ENCODE measurements around the gene LEF1.

DNA sequence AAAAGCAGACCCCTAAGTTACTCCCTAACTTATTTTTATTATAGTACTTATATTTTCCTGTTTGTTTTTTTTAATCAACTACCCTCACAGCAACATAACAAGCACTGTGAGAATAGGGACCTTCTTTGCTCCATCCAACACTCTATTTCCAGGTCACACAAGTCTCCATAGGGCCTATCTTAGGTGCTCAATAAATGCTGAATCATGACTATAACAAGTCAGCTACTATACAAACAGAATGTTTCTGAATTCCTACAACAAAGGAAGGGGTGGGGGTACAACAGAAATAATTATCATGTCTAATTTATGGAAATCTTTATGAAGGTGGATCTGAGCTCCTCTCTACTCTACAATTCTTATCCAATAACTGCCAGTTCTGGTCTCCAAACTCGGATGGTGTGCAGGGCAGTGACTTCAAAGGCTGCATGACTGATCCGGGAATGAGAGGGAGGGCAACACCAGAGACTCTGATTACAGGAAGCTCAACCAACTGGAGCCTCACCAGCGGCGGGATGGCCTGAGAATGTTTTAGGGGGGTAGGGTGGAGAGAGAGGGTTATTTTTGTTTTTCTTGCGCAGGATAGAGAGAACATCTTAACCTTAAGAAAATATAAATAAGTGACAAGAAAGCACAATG, 107.9 kb downstream of the LEF1 start:
- no peak for TF ChIP-seq ELF4 (IDR thresholded peaks at IDR 0.05)
- no peak for TF ChIP-seq SUZ12 (IDR thresholded peaks at IDR 0.05)
- no peak for TF ChIP-seq HDGF (IDR thresholded peaks at IDR 0.05; ENCODE audit: borderline replicate concordance)

Measured in HEK293T (cell line).